G401 (cell line): ENCODE results near the gene FAM151B. TPM values are rescaled to one million over a fixed set of nuclear protein-coding genes. Genes with fewer than 3 reads are reported as not detected.
"Not testable (repeated sequence)": the region's sequence is repeated elsewhere in the genome, so short reads cannot be mapped to it uniquely, and the experiment has no call there.

Source experiments
- DNase-seq: peaks from one replicate; pipeline ENCODE4 v3.0.0-alpha.2; 2015; ENCODE audit warnings: low spot score
- in situ Hi-C: cut with HindIII; loops from 2 replicates; pipeline ENCODE4 v1.10.0; 2016; ENCODE audit warnings: low sequenced_read_pairs, mixed read lengths
- total RNA-seq: library from RNA; depleted of rRNA; stranded (reverse); fragments of >200 nt; shearing (Covaris generic); gene quantifications from 2 replicates; pipeline ENCODE4 v1.2.3, GENCODE V29; 2014

FAM151B gene
- total RNA-seq, 1 experiment from 2014 or later, result 1.1 TPM

DNA sequence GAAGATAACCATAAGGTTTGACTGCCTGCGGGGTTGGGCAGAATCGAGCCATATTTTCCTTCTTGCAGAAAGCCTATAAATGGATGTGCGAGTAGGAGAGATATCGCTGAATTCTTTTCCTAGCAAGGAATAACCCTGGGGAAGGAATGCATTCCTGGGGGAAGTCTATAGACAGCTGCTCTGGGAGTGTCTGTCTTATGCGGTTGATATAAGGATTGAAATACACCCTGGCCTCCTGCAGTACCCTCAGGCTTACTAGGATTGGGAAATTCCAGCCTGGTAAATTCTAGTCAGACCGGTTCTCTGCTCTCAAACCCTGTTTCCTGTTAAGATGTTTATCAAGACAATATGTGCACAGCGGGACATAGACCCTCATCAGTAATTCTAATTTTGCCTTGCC, 5.5 kb downstream of the FAM151B start:
- in situ Hi-C loops, DNase-seq: not testable (repeated sequence)

GRCh38 chr5:80495891-80496290, 8.0 kb downstream of the FAM151B start:
- in situ Hi-C loops, result no loop called here
- no peak for DNase-seq

- in situ Hi-C loops, result no loop called here
- no peak for DNase-seq
Measured at GRCh38 chr5:80502800-80503199, 14.9 kb downstream of the FAM151B start.

DNA sequence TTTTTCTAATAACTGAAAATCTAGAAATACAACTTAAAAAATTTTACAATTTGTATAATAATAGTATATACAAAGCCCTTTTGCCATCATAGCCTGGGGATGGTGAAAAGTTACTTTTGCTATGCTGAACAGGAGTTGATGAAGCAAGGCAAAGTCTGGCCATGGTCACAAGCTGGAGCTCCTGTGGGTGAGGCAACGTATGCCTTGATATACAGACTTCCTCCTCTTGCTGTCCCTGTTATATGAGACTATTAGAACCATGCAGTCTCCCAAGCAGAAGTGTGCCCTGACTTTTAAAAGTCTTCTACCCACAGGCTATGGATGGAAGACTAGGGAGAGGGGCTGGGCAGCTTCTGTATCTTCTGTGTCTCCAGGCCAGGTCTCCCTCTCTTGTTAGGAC, 15.7 kb downstream of the FAM151B start:
- in situ Hi-C loops, result no loop called here

DNA sequence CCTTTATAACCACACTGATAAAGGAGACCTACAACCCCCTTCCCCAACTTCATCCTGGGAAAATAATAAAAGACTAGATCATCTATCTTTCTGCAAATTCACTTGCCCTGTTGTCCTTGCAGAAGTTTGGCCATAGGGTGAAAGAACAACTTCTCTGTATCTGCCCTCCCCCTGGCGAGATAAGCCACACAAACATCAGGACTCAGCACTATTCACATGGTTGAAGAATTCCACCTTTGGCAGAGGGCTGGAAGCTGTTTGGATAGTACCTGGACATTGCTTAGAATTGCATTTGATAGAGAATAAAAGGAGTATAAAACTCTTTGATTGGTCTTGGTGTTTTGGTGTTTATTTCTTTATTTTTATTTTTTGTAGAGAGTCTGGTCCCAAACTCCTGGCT, 16.9 kb downstream of the FAM151B start:
- in situ Hi-C loops, result no loop called here
- no peak for DNase-seq

More for the DNA sequence above, 15.7 kb downstream of the FAM151B start:
- no peak for DNase-seq

DNA sequence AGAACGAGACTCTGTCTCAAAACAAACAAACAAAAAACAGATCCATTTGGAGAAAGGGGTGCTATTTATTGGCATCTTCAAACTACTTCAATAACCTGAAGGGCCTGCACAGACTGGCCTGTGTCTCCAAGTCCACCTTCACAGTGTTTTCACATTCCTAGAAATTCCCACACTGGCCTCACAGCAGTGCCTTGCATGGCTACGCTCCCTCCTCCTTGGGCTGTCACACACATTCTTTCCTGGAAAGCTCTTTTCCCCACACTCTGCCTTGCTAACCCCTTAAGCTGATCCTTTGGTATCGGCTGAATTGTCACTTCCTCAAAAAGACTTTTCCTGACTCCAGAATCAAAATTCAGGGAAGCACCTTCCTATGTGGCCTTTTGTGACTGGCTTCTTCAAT, 19.8 kb downstream of the FAM151B start:
- no peak for DNase-seq
- in situ Hi-C loops, result no loop called here

DNA sequence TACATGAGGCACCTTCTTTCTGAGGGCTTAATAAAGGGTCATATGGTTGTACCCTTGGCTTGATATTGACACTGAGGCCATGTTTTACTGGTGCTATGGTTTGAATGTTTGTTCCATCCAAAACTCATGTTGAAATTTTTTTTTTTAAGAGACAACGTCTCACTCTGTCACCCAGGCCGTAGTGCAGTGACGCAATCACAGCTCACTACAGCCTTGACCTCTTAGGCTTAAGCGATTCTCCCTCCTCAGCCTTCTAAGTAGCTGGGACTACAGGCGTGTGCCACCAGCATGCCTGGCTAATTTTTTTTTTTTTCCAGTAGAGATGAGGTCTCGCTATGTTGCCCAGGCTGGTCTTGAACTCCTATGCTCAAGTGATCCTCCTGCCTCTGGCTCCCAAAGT, 20.9 kb downstream of the FAM151B start:
- in situ Hi-C loops, result no loop called here
- no peak for DNase-seq

GRCh38 chr5:80509362-80509761, 21.5 kb downstream of the FAM151B start:
- DNase-seq, result no peak

GRCh38 chr5:80516826-80517225, 28.9 kb downstream of the FAM151B start:
- no peak for DNase-seq
- in situ Hi-C loops, result no loop called here

More at GRCh38 chr5:80509362-80509761, 21.5 kb downstream of the FAM151B start:
- in situ Hi-C loops, result no loop called here

GRCh38 chr5:80540691-80541090, 52.8 kb downstream of the FAM151B start:
- in situ Hi-C loops, result no loop called here

DNA sequence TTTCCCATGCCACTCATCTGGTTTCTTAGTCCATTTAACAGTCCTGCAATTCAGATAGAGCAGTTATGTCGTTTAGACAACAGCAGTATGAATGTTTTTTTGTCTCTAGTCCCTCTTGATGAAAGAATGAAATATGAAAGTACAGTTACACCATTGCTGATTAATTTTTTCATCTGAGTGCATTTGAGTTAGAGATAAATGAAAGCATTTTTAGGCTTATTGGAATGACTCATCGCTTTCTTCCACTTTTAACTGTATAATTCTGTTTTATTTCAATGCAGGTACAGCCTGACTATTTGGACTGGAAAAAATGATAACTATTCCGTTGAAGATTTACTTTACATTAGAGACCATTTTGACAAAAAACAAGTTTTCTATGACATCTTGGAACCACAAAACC, 53.5 kb downstream of the FAM151B start:
- in situ Hi-C loops, result no loop called here
- DNase-seq, result no peak

More at GRCh38 chr5:80540691-80541090, 52.8 kb downstream of the FAM151B start:
- DNase-seq, result no peak

DNA sequence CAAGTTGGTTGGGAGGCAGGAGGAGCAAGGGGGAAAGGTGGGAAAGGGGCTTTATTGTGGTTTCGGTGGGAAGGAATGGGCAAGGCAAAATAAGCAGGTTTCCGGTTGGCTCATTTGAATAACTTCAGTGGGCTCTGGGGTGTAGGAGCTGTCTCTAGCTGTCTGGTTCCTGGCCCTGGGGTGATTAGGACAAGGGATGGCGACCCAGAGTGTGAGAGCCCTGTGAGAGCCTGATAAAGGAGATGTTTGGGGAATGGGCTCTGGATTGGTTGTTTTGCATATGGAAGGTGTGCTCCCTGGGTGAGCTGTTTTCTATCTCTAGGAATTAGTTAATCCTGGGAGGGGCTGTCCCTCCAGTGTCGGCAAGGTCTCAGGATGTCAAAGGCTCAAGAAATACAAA, 66.7 kb downstream of the FAM151B start:
- no peak for DNase-seq

DNA sequence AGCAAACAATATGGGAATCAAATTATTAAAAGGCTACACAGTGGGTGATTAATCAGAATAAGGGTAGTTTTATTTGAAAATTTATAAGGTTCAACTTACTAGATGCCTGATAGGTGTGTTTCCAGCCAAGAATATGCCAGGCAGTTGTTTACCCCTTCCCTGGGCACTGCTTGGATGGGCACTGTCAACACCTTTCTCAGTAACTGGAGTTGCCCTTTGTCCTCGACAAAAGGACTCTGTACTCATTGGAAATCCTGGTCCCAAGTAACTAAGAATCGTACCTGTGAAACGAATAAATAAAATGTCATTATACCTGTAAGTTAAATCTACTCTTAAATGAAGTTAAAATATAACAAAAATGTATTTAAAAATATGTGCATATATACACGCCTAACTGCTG, 67.2 kb downstream of the FAM151B start:
- DNase-seq, result no peak
- in situ Hi-C loops, result no loop called here

More for the DNA sequence above, 66.7 kb downstream of the FAM151B start:
- in situ Hi-C loops, result no loop called here

DNA sequence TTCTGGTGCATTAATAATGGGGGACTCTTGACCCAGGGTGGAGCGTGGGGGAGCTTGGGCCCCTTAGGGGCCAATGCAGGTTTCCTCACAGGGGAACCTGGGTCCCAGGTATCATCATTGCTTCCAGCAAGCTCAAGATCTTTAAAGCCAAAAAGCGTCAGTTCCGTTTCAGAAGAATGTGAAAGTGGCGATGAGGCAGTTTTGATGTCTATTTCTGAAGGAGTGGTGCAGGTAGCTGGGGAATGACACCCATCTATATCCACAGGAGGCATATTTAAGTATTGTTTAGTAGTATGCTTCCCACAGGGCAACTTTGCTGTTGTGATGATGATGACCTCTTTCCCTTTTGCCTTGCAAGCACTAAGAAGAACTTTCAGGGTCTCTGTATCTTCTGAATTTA, 71.3 kb downstream of the FAM151B start:
- no peak for DNase-seq
- in situ Hi-C loops, result no loop called here

DNA sequence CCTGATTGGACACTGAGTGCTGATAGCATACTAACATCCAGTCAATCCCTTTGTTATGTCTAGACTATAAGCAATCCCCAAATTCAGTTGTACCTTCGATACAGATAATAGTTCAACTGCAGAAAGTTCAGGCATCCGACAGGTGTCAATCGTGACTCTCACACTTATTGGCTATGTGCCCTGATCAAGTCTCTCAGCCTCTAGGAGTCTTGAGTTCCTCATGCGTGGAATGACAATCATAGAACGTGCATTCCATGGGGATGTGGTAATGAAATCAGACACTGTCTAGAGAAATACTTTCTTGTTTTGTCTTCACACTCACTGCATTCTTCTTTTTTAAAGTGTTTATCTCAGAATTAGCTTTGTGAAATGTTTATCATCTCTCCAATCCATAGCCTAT, 77.4 kb downstream of the FAM151B start:
- DNase-seq, result no peak
- in situ Hi-C loops, result no loop called here

DNA sequence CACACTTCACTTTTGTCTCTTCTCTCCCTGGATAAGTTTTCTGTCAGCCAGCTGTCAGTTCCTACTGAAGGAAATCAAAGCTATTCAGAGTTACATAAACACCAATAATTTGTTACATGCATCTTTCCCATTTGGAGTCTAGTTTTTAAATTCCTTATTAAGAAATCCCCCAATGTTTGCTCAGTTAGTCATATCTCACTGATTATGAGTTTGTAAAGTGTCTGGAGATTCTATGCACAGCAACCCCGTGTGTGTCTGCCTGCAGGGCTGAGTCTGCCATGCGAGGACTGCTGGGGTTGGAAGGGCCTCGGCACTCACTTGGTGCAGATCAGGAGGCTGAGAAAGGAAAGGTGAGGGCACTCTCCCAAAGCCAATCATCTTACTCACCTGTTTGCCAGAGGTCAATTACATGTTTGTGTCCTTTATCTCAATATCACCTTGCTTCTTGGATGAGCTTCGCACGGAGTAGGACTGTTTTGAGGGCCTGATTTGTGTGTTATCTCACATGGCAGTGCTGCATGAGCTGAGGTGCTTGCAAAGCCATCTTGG, 78.9 kb downstream of the FAM151B start:
- in situ Hi-C loops, result no loop called here
- DNase-seq, result no peak

- in situ Hi-C loops, result no loop called here
- DNase-seq, result no peak
Measured at GRCh38 chr5:80568251-80568650, 80.4 kb downstream of the FAM151B start.

- no peak for DNase-seq
Measured at GRCh38 chr5:80569086-80569960, 81.4 kb downstream of the FAM151B start.

DNA sequence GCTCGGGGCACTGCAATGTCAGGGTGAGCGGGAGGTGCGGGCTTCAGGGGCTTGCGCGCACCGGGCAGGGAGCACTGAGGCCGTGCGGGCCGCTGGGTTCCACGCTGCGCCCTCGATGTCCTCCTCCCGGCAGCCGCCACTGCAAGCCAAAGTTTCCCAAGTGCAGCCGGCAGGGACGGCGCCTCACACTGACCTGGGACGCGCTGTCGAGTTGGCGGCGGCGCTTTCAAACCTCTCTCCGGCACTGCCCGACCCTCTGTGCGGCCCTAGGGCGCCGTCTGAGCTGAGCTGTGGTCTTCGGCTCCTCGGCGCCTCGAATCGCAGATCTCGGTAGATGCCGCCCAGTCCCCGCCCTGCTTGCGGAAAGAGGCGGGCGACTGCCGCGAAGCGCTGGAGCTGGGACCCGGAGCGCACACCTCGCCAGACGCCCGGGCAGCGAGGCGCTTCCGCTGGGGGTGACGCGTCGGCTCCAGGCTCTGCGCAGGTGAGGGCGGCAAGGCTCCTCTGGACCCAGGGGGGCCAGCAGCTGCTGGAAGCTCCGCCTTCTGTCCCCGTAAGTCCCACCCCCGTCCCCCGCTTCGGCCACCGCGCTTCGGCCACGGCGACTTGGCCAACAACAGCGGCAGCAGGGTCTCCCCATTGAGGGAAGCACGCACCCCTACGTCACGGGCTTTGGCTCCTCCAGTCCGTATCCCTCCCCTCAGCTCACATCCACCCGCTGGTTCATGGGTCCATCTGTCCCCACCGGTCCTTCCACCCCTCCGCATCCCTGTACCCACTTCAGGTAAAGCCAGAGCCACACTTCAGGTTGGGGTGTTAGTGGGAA, 82.3 kb downstream of the FAM151B start, which contains the start of gene ANKRD34B:
ANKRD34B (minus strand) TSS at position 320 of the 826 bp plus-strand sequence. CDS start 10,261 bp downstream, outside the sequence.
- DNase-seq, result no peak
- in situ Hi-C loops, result no loop called here

More at GRCh38 chr5:80569086-80569960, 81.4 kb downstream of the FAM151B start:
- in situ Hi-C loops, result no loop called here

GRCh38 chr5:80573062-80573461, 85.2 kb downstream of the FAM151B start:
- no peak for DNase-seq
- in situ Hi-C loops, result no loop called here
